GM18867 (cell line): ENCODE data around the gene FAP.

Experiments used
- ATAC-seq: cut with Tn5 transposase; IDR thresholded peaks from one replicate; pipeline ENCODE4 v1.9.1; 2021; ENCODE audit warnings: mild to moderate bottlenecking, moderate library complexity; ENCODE audit not compliant: unreplicated experiment

Gene FAP

GRCh38 chr2:162242586-162243280, 512 bp downstream of the FAP start:
- no peak for ATAC-seq

GRCh38 chr2:162241571-162241970, 1.7 kb downstream of the FAP start:
- ATAC-seq: no peak

- ATAC-seq: no peak
Observed at GRCh38 chr2:162234620-162235462, 8.4 kb downstream of the FAP start.

GRCh38 chr2:162233197-162233596, 10.0 kb downstream of the FAP start:
- ATAC-seq: no peak

DNA sequence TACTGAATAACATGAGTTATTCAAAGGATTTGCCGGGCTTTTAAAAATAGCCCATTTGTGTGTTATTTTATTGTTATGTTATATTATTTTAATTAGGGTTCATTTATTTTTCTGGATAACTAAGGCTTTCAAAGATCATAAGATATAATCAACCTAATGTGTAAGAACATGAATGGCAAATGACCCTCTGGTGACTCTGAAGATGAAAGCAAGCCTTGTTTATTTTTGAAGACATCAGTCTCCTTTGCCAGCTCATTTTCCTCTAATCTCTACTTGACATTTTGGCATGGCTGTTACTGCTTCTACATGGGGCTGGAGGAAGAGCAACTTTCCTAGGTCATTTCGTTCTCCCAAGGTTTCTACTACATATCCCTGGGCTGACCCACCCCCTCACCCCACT, 10.6 kb downstream of the FAP start:
- ATAC-seq: no peak

DNA sequence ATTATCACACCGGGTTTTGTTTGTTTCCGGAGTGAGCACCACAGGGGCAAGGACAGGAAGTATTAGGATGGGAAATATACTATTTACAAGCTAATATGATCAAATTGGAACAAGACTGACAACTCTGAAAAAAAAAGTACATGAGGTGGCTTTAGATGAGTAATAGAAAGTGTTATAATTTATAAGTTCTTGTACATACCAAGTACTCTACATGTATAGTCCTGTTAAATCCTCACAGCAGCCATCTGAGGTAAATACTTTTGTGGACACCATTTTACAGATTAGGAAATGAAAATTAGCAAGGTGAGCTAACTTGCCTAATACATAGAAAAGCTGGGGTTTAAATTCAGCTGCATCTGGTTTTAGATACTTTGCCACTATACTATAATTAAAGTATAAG, 11.2 kb downstream of the FAP start:
- no peak for ATAC-seq

DNA sequence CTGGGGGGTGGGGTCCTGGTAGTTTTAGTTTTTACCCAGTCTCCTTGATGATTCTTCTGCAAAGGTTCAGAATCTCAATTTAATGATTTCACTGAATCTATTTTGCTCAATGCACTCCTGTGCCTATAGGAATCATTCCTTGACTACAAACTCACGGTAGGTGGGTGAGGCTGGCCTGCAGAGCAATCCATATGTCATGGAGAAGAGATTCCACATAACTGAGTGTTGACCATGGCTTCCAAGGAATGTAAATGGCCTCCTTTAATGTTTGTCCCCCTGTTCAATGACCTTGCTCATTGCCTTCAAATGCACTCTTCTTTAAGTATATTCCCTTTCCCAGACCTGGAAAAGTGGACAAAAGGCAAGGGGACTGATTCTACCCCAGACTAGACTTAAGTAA, 12.5 kb downstream of the FAP start:
- ATAC-seq: no peak

GRCh38 chr2:162226836-162227235, 16.4 kb downstream of the FAP start:
- no peak for ATAC-seq

- peak; percentile 96 for ATAC-seq
Observed at GRCh38 chr2:162221064-162221463, 22.2 kb downstream of the FAP start.

DNA sequence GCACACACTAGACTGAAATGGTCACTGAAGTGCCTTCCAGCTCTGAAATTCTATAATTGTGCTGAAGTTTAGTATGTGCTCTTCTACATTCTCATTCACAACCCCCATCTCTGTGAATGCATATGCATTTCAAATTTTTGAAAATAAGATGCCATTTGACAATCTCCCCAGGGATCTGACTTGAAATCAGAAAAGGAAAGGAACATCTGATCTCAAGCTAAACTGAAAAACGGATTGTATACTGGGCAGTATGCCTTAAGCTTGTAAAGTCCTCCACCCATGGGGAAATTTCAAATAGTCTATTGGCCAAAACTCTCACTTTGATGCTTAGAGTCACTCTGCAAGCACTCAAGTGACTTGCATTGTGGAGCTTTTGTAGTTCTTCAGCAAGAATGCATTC, 22.9 kb downstream of the FAP start:
- ATAC-seq: no peak

- no peak for ATAC-seq
Observed at GRCh38 chr2:162219426-162219825, 23.8 kb downstream of the FAP start.

DNA sequence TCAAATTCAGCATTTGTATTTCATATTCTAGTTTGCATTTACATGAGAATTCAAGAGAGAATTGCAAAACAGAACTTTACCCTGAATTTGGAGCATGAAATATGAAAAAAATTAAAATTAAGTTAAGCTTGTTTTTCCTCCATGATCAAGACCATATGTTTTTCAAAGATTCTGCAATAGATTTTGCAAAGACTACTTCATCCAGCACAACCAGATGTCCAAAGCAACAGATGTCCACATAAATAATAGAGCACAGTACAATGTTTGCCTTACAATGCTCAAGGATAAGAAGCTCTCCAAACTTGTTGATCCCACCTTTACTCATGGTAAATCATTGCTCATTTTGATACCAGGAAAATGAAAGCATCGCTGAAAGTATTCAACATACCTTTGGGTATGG, 25.6 kb downstream of the FAP start:
- no peak for ATAC-seq

GRCh38 chr2:162215162-162215561, 28.1 kb downstream of the FAP start:
- ATAC-seq: no peak

- no peak for ATAC-seq
Observed at GRCh38 chr2:162212366-162212765, 30.9 kb downstream of the FAP start.

- no peak for ATAC-seq
Observed at GRCh38 chr2:162211732-162212131, 31.5 kb downstream of the FAP start.

GRCh38 chr2:162210385-162210784, 32.9 kb downstream of the FAP start:
- ATAC-seq: no peak

- no peak for ATAC-seq
Observed at GRCh38 chr2:162202203-162202602, 41.0 kb downstream of the FAP start.

GRCh38 chr2:162200636-162201035, 42.6 kb downstream of the FAP start:
- no peak for ATAC-seq

DNA sequence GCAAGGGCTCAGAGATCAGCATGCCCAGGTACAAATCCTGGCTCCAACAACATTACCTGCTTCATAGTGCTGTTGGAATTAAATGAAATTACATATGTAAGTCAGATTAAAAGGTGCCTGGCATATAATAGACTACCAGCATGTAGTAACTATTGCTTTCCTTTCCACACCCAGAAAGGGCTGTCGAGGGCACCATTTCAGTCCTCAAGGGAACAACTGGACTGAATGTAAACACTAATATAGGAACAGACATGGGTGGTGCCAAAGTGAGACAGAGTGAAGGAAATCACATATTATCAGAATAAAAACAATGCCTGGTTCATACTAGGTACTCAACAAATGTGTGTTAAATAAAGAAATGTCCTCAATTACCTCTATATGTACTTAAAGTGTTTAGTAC, 43.3 kb downstream of the FAP start:
- ATAC-seq: no peak

DNA sequence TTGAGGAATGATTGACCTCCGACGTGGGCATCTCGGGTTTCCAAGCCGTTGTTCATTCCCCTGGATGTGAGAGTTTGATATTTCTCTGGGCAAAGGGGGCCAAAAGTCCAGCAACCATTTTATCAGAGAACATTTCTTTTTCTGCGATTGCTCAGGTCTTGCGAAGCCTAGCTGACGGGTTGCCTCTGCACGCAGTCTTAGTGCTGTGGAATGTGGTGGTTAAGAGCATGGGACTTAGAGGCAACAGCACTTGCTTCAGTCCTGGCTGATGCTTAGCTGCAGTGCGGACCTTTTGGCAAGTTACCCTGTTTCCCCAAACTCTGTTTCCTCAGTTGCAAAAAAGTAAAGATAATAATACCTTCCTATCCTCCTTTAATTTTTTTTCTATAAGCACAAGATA, 45.0 kb downstream of the FAP start:
- ATAC-seq: no peak

DNA sequence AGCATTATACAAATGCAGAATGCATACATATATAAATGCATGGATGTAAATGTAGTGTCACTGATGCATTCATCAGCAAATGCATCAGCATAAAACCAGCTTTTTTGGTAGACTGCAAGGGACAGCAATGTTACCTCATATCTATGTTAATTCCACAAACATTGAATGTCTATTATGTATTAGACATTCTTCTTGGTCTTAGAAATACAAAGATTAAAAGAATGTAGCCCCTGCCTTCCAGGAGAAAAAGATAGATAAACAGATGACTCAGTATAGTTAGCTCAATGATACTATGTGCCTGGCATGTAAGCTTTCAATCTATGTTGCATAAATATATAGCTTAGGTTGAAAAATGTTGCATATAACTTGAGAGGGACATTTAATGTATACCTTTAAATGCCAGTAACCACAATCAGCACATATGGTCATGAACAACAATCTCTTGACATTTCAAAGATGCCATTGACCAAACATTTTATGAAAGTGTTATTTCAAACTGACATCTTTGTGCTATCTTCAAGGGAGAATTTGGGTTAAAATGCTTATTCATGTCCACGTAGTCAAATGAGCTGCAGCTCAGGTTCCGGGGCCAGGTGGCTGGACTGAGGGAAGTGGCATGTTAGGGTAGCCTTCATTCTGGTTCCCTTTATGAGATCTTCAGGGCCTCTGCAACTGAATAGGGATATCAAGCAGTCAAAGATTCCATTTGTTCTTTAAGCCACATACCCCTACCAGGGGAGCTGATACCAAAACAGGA, 46.0 kb downstream of the FAP start:
- no peak for ATAC-seq

GRCh38 chr2:162196638-162197037, 46.6 kb downstream of the FAP start:
- ATAC-seq: no peak
